ENCODE data around the gene CCL15.

GRCh38 chr17:36034127-36034526 lies 32.8 kb upstream of the CCL15 start:
- TF ChIP-seq CTCF (IDR thresholded peaks at IDR 0.05; ENCODE audit: low read length) (no peak), EZH2 (IDR thresholded peaks at IDR 0.05; ENCODE audit: borderline replicate concordance, low read length) (no peak)
